Upper lobe of left lung (tissue), 6 donors: ENCODE data around the gene TMEM132C. TPM values are rescaled to one million over a fixed set of nuclear protein-coding genes. Genes with fewer than 3 reads are reported as not detected.

ENCODE experiments used
- ATAC-seq, 2 donors: fragments of 200-7000 bp; cut with Tn5 transposase; one replicate each; pipeline ENCODE4 v1.9.1; 2022; ENCODE audit warnings: mild to moderate bottlenecking in 2 of 2, moderate library complexity in 2 of 2; ENCODE audit not compliant: low FRiP score in 2 of 2
- DNase-seq, 2 donors: peaks; one replicate each; pipeline ENCODE4 v3.0.0-alpha.2; 2019 to 2020
- H3K27ac ChIP-seq, 4 donors: fragments of 200-600 bp; sonication (generic); one replicate each; pipeline ENCODE4 v1.5.1; 2016 to 2019
- H3K27me3 ChIP-seq, 4 donors: fragments of 200-600 bp; sonication (generic); one replicate each; pipeline ENCODE4 v1.5.1; 2017 to 2019
- H3K36me3 ChIP-seq, 4 donors: fragments of 200-600 bp; sonication (generic); one replicate each; pipeline ENCODE4 v1.5.1; 2016 to 2019
- H3K4me1 ChIP-seq, 4 donors: fragments of 200-600 bp; sonication (generic); one replicate each; pipeline ENCODE4 v1.5.1; 2018 to 2019
- H3K4me3 ChIP-seq, 4 donors: fragments of 200-600 bp; sonication (generic); one replicate each; pipeline ENCODE4 v1.5.1; 2017 to 2019; ENCODE audit warnings: mild to moderate bottlenecking in 2 of 4, moderate library complexity in 1 of 4
- H3K9me3 ChIP-seq, 4 donors: fragments of 200-600 bp; sonication (generic); one replicate each; pipeline ENCODE4 v1.5.1; 2018 to 2019
- EP300 ChIP-seq, 4 donors: sonication (generic); formaldehyde crosslinking; IDR thresholded peaks; one replicate each; pipeline ENCODE4 v1.5.1; 2017; ENCODE audit warnings: antibody characterized with exemption in 4 of 4, control low read depth in 2 of 4
- POLR2A ChIP-seq, 4 donors: fragments of 450-650 bp; IDR thresholded peaks; one replicate each; pipeline ENCODE4 v1.5.1; 2016 to 2017; ENCODE audit warnings: antibody characterized with exemption in 4 of 4, mild to moderate bottlenecking in 2 of 4
- POLR2AphosphoS5 ChIP-seq, 2 donors: sonication (generic); formaldehyde crosslinking; IDR thresholded peaks; one replicate each; pipeline ENCODE4 v1.5.1; 2017; ENCODE audit warnings: antibody characterized with exemption in 2 of 2
- WGBS, 2 donors: methylation state at CpG; one replicate each; pipeline ENCODE4 v1.1.5; 2017 to 2018; 5-methylcytosine and 5-hydroxymethylcytosine counted together
- total RNA-seq, 6 donors: library from RNA; depleted of rRNA in 4 of 6; stranded (reverse); fragments of >200 nt in 4 of 6; gene quantifications; one replicate each; pipeline versions ENCODE4 v1.1.0 to v1.2.1, GENCODE V29; 2016 to 2021
- TF ChIP-seq, protein P1 (sequence below), 6 experiments: fragments of 450-650 bp in 4 of 6; fragments of 200-600 bp in 2 of 6; sonication (generic) in 2 of 6; IDR thresholded peaks; one replicate each; pipeline ENCODE4 v1.5.1; 2016 to 2019; ENCODE audit warnings: antibody characterized with exemption in 6 of 6
- donor health status: DM: no; HTN: no; CAD: no; lungs with moderate emphysema.
- donor health status: DM: no; HTN: yes; CAD: no; lungs with severe emphysema.

The TMEM132C gene
- total RNA-seq, 6 donors from 2014 or later: under 0.01 to 2.2 (median 1.1) TPM

GRCh38 chr12:128266541-128267130 lies 334 bp upstream of the TMEM132C start:
- Histone ChIP-seq H3K9me3 (no peaks in the 10 kb centered on the region), H3K27me3 (peaks cover 0 to 24% (median 8%) of the 10 kb centered on the region in 4 donors), H3K4me1 (peaks cover 0 to 20% (median 14%) of the 10 kb centered on the region in 4 donors), H3K27ac (no peak overlapping the region), H3K36me3 (no peaks in the 10 kb centered on the region), H3K4me3 (peak overlapping the region in 3 of 4 donors; percentile 27 to 34 (median 28))
- DNase-seq (peak in 1 of 2 donors; percentile 63), ATAC-seq (peak in 1 of 2 donors; percentile 43)
- no peak for TF ChIP-seq EP300 (IDR thresholded peaks at IDR 0.05)
- TF ChIP-seq POLR2AphosphoS5 (IDR thresholded peaks at IDR 0.05): no peak
- TF ChIP-seq, protein P1, sequence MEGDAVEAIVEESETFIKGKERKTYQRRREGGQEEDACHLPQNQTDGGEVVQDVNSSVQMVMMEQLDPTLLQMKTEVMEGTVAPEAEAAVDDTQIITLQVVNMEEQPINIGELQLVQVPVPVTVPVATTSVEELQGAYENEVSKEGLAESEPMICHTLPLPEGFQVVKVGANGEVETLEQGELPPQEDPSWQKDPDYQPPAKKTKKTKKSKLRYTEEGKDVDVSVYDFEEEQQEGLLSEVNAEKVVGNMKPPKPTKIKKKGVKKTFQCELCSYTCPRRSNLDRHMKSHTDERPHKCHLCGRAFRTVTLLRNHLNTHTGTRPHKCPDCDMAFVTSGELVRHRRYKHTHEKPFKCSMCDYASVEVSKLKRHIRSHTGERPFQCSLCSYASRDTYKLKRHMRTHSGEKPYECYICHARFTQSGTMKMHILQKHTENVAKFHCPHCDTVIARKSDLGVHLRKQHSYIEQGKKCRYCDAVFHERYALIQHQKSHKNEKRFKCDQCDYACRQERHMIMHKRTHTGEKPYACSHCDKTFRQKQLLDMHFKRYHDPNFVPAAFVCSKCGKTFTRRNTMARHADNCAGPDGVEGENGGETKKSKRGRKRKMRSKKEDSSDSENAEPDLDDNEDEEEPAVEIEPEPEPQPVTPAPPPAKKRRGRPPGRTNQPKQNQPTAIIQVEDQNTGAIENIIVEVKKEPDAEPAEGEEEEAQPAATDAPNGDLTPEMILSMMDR (IDR thresholded peaks at IDR 0.05): no peak
- no peak for TF ChIP-seq POLR2A (IDR thresholded peaks at IDR 0.05)
- WGBS, 2 donors: 1 to 2% methylated on average over 17 to 46 of the region's 58 CpGs

DNA sequence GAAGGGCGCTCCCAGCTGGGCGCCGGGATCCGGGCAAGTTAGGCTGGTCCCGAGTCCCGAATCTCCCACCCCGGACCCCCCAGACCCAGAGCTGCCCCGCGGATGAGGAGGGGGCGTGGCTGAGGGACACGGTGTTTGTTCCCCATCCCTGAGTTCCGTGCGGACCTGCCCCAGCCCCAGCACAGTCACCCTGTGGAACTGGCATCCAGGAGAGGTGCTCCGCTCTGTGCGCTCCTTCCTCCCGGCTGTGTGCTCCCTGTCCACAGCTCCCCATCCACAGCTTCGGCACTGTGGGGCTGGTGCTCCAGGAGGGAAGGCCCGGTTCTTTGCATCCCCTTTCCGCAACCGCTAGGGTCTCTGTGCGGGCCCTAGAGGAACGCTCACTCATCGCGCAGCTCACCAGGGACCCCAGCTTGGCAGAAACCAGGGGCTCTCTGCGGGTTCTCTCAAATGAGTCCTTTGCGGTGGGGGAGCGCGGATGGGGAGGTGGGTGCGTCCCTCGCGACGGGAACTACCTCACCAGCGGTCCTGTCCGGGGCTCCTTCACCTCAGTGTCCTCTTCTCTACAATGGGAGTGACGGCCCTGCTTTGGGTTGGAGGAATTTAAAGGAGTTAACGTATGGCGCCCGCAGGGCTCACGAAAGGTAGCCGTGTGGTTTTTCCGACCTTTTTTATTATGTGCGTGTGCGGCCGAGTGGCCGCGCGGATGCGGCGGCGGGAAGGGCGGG lies 845 bp downstream of the TMEM132C start:
- peaks cover 0 to 20% (median 14%) of the 10 kb centered on the region in 4 donors for H3K4me1 ChIP-seq
- H3K27ac ChIP-seq: no peak overlapping the region
- DNase-seq: no peak
- peaks cover 0 to 24% (median 8%) of the 10 kb centered on the region in 4 donors for H3K27me3 ChIP-seq
- peak overlapping the region in 3 of 4 donors; percentile 27 to 41 (median 34) for H3K4me3 ChIP-seq
- 6 to 7% methylated on average over 12 to 42 of the region's 51 CpGs for WGBS, 2 donors
- peak in 1 of 2 donors; percentile 11 for ATAC-seq
- TF ChIP-seq, protein P1 (IDR thresholded peaks at IDR 0.05): no peak
- TF ChIP-seq POLR2AphosphoS5 (IDR thresholded peaks at IDR 0.05) (no peak), POLR2A (IDR thresholded peaks at IDR 0.05) (no peak), EP300 (IDR thresholded peaks at IDR 0.05) (no peak)
- H3K9me3 ChIP-seq: no peaks in the 10 kb centered on the region
- no peaks in the 10 kb centered on the region for H3K36me3 ChIP-seq

- peak overlapping the region in 3 of 4 donors; percentile 11 to 41 (median 34) for H3K4me3 ChIP-seq
- DNase-seq: peak in 1 of 2 donors; percentile 81
- peaks cover 0 to 20% (median 14%) of the 10 kb centered on the region in 4 donors for H3K4me1 ChIP-seq
- peaks cover 0 to 24% (median 8%) of the 10 kb centered on the region in 4 donors for H3K27me3 ChIP-seq
- no peak overlapping the region for H3K27ac ChIP-seq
- peaks cover 0 to 3% (median under 1%) of the 10 kb centered on the region in 4 donors for H3K9me3 ChIP-seq
- TF ChIP-seq POLR2AphosphoS5 (IDR thresholded peaks at IDR 0.05): no peak
- no peak for TF ChIP-seq EP300 (IDR thresholded peaks at IDR 0.05)
- no peak for TF ChIP-seq POLR2A (IDR thresholded peaks at IDR 0.05)
- TF ChIP-seq, protein P1 (IDR thresholded peaks at IDR 0.05): no peak
- WGBS, 2 donors: 2 to 3% methylated on average over 9 to 32 of the region's 32 CpGs
- ATAC-seq: peak in 1 of 2 donors; percentile 42
- H3K36me3 ChIP-seq: no peaks in the 10 kb centered on the region
These were observed 1.5 kb downstream of the TMEM132C start for GRCh38 chr12:128268379-128268995.

GRCh38 chr12:128269181-128269591 lies 2.2 kb downstream of the TMEM132C start:
- no peaks in the 10 kb centered on the region for H3K36me3 ChIP-seq
- H3K4me1 ChIP-seq: peaks cover 0 to 20% (median 14%) of the 10 kb centered on the region in 4 donors
- peaks cover 0 to 4% (median 2%) of the 10 kb centered on the region in 4 donors for H3K9me3 ChIP-seq
- H3K27ac ChIP-seq: no peak overlapping the region
- no peak overlapping the region for H3K4me3 ChIP-seq
- no peak for TF ChIP-seq POLR2AphosphoS5 (IDR thresholded peaks at IDR 0.05)
- no peak for TF ChIP-seq EP300 (IDR thresholded peaks at IDR 0.05)
- no peak for TF ChIP-seq POLR2A (IDR thresholded peaks at IDR 0.05)
- TF ChIP-seq, protein P1 (IDR thresholded peaks at IDR 0.05): no peak
- DNase-seq (no peak), ATAC-seq (peak in 1 of 2 donors; percentile 12)
- peaks cover 0 to 24% (median 8%) of the 10 kb centered on the region in 4 donors for H3K27me3 ChIP-seq
- 1 to 2% methylated on average over 10 of the region's 10 CpGs for WGBS, 2 donors
